ACHN (cell line): ENCODE measurements around the gene ZNRF1.
"Not testable (repeated sequence)": the region's sequence is repeated elsewhere in the genome, so short reads cannot be mapped to it uniquely, and the experiment has no call there.

ENCODE experiments used
- DNase-seq: peaks from one replicate; pipeline ENCODE4 v3.0.0-alpha.2; 2015
- in situ Hi-C: cut with HindIII; loops from 2 replicates; pipeline ENCODE4 v1.10.0; 2017; ENCODE audit warnings: low sequenced_read_pairs, low pct_ligation_motif_present, low pct_unique_long_range_greater_than_20kb

The ZNRF1 gene

DNA sequence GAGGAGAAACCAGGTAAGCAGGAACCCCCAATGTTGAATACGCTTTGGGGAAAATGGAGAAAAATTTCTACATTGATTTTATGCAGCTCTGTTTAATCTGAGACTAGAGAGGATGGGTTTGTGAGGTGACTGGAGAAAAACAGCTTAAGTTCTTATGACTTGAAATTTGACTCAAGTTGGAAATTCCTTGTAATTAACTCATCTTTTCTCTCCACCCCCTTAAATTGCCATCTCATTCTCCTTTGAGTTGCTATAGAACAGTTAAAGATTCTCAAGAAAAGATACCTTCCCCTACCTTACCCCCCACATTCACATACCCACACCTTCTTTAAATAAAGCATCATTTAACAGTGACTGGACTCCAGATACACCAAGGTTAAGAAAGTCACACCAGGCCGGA lies 24.2 kb downstream of the ZNRF1 start:
- DNase-seq: no peak
- in situ Hi-C loops: no loop called here

DNA sequence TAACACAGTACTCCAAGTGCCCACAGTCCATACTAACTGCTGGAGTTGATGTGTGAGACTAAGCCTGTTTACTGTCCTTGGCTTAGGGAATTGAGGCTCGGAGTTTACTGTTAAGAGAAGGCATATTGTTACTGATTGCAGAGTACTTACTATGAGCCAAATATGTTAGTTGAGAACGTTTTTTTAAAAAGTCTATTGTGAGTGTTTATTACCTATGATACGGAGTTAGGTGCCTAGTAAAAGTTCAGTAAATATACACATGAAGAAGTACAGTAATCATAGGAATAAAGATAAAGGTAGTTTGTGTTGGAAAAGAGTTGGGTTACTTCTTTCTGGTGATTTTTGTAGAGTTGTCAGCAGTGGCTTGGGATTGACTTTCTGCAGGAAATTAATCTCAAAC lies 25.4 kb downstream of the ZNRF1 start:
- in situ Hi-C loops: no loop called here

DNA sequence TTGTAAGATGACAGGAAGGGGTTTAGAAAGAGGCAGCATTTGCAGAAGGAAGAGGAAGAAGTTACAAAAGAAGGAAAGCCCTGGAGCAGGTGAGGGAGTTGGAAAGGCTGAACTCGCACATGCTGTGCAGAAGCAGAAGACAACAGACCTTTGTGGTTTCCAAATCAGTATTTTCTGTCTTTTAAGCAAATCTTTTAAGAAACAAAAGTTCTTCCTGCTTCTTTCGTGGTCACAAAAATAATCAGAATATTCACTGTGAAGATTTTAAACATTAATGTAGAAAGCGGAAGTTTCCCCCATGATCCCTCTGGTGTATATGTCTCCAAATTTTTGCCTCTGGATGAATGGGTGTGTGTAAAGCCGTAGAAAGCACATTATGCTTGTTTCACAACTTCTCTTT lies 25.8 kb downstream of the ZNRF1 start:
- in situ Hi-C loops: no loop called here
- DNase-seq: no peak

More for the DNA sequence above, 25.4 kb downstream of the ZNRF1 start:
- no peak for DNase-seq

- in situ Hi-C loops: no loop called here
- no peak for DNase-seq
Observed at GRCh38 chr16:75025761-75026160, 26.9 kb downstream of the ZNRF1 start.

DNA sequence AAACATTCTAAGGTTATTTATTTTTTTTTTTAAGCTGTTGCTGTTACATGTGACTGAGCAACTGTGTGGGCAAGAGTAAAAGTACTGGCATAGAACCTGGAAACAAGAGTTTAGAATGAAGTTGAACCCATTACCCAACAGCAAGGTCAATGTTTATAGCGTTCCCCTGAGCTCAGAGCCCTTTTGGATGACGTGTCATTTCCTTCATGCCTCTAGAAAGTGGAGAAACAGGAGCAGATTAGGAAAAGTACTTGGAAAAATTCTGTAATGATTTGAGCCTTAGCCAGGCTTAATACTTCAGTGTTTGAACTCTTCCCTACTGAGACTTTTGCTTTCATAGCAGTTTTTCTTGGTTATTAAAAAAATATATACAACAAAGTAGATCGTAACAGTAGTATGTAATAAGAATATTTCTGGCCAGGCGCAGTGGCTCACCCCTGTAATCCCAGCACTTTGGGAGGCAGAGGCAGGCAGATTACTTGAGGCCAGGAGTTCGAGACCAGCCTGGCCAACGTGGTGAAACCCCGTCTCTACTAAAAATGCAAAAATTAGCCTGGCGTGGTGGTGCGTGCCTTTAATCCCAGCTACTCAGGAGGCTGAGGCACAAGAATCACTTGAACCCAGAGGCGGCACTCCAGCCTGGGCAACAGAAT lies 27.5 kb downstream of the ZNRF1 start:
- in situ Hi-C loops, DNase-seq: not testable (repeated sequence)

DNA sequence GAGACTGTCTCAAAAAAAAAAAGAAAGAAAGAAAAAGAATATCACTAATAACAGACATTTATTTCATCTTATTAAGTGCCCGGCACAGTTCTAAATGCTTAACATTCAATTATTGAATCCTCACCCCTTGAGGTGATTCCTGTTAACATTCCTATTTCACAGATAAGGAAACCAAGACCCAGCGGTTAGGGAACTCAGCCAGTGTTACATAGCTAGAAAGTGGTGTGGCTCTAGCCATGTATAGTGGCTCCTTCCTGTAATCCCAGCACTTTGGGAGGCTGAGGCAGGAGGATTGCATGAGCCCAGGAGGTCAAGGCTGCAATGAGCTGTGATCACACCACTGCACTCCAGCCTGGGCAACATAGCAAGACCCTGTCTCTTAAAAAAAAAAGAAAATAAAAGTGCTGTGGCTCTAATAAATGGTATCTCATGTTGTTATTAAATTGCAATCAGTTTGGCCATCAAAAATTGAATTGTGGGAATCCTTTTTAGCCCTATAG lies 28.1 kb downstream of the ZNRF1 start:
- in situ Hi-C loops: no loop called here
- no peak for DNase-seq

DNA sequence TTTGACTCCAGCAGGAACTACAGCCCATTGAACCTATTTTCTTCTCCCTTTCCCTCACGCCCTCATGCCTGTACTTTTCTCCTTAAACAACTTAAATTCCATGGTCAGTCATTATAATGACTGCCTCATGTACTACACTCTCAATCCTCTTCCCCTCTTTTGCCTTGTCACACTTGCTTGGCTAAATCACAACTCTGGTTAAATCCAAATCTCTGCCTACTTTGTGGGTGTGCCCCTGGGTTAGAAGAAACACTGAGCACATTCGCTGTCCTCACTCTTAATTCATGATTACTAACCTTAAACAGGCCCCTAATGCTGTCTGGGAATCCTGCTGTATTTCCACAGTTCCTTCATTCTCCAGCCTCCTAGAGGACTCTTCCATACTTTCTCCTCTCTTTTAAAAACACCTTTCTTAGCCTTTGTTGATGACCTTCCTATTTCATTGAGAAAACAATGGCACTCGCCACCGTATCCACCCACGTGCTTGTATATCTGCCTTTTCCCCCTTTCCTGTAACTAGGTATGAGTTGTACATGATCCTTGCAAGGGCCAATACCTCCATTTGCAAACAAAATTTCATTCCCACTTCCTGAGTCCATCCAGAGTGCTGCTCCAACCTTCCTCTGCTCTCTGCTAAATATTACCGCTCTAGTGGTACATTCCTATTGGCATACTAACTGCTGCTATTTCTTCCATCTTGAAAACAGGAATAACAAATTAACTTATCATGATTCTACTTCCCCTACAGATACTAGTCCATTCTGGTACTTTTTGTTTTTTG lies 28.9 kb downstream of the ZNRF1 start:
- in situ Hi-C loops: no loop called here

DNA sequence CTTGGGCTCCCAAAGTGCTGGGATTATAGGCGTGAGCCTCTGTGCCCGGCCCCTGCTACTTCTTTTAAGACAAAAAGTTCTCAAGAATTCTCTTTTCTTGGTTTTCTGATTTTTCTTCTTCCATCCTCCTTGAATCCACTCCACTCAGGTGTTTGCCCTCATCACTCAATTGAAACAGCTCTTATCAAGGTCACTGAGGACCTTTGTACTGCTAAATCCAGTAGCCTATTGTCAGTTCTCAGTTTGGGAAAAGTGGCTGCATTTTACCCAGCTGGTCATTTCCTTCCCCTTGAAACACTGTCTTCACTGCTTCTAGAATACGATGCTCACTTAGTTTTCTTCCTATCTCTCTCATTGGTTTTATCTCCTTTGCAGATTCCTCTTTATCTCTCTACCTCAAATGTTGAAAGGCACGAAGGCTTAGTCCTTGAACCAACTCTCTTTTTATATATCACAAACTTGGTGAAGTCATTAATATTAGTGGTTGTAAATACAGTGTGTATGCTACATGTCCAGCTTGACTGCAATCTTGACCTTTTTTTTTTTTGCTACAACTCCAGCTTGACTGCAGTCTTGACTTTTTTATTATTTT lies 29.8 kb downstream of the ZNRF1 start:
- in situ Hi-C loops: no loop called here
- no peak for DNase-seq

More for the DNA sequence above, 28.9 kb downstream of the ZNRF1 start:
- DNase-seq: no peak

DNA sequence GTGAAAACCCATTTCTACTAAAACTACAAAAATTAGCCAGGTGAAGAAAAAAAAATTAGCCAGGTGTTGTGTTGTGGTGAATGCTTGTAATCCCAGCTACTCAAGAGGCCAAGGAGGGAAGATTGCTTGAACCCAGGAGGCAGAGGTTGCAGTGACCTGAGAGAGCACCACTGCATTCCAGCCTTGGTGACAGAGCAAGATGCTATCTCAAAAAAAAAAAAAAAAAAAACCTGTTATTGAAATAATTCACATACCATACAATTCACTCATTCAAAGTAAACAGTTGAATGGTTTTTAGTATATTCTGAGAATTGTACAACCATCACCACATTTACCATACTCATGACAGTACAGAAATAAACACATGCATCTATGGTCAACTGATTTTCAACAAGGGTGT lies 31.0 kb downstream of the ZNRF1 start:
- in situ Hi-C loops: no loop called here

GRCh38 chr16:75032655-75033054 lies 33.8 kb downstream of the ZNRF1 start:
- DNase-seq: no peak
- in situ Hi-C loops: no loop called here

More for the DNA sequence above, 31.0 kb downstream of the ZNRF1 start:
- DNase-seq: no peak

DNA sequence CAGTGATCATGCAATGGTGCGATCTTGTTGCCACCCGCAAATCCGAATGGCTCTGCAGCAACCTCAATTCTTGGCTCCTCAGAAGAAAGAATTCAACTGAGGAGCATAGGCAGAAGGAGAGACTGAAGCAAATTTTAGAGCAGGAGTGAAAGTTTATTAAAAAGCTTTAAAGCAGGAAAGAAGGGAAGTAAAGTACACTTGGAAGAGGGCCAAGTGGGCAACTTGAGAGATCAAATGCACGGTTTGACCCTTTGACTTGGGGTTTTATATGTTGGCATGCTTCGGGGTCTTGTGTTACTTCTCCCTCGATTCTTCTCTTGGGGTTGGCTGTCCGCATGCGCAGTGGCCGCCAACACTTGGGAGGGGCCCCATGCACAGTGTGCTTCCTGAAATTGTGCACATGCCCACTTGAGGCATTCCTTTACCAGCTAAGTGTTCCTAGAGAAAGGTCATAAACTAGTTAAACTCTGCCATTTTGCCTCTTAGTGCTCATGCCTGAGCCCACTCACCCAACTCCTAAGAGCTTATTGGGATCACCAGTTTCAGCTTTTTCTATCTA lies 36.7 kb downstream of the ZNRF1 start:
- in situ Hi-C loops: no loop called here
- no peak for DNase-seq

- DNase-seq: no peak
- in situ Hi-C loops: no loop called here
Observed at GRCh38 chr16:75038036-75038858, 39.4 kb downstream of the ZNRF1 start.

DNA sequence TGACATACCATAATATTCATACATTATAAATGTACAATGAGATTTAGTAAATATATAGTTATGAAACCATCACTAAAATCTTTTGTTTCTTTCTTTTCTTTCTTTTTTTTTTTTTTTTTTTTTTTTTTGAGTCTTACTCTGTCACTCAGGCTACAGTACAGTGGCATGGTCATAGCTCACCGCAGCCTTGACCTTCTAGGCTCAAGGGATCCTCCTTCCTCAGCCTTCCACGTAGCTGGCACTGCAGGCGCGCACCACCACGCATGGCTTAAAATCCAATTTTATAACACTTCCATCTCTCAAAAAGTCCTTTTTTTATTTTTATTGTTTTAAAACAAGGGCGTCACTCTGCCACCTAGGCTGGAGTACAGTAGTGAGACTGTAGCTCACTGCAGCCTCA lies 41.1 kb downstream of the ZNRF1 start:
- no peak for DNase-seq
- in situ Hi-C loops: no loop called here

- no peak for DNase-seq
- in situ Hi-C loops: no loop called here
Observed at GRCh38 chr16:75042426-75043174, 43.8 kb downstream of the ZNRF1 start.

- no peak for DNase-seq
- in situ Hi-C loops: no loop called here
Observed at GRCh38 chr16:75043175-75043895, 44.5 kb downstream of the ZNRF1 start.

DNA sequence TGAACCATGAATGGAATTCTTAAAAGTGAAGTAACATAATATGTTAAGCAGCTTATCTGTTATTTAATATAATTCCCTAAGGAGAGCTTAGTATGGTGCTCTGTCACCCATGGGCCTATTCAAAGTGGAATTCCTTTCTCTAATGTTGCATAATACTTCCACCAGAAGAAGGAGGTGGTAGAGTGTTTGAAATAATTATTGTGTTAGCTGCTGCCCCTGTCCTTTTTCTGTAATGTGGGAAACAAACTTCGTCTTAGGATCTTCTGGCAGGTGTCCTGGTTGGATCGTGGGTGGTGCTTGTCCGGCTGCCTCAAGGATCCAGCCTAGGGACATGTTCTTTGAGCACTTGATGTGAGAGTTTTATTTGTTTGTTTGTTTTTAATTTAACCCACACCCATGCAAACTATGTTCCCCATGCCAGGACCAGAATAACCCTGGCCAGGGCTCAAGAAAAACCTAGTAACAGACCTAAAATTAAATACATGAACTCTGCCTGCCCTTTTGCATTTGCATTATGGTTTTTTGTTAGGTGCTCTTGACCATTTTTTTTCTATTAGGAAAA lies 46.1 kb downstream of the ZNRF1 start:
- no peak for DNase-seq
- in situ Hi-C loops: no loop called here

- in situ Hi-C loops: no loop called here
Observed at GRCh38 chr16:75045424-75045823, 46.6 kb downstream of the ZNRF1 start.

More at GRCh38 chr16:75045424-75045823, 46.6 kb downstream of the ZNRF1 start:
- no peak for DNase-seq
